ENCODE results near the gene GARIN5B. TPM values are rescaled to one million over a fixed set of nuclear protein-coding genes. Genes with fewer than 3 reads are reported as not detected.

Gene GARIN5B
- total and polyA plus RNA-seq, 2 of the 8 experiments (the other 6 are each of a cell fraction or from before 2014, with no cell fraction given), result 0.03 TPM; not detected in 1

DNA sequence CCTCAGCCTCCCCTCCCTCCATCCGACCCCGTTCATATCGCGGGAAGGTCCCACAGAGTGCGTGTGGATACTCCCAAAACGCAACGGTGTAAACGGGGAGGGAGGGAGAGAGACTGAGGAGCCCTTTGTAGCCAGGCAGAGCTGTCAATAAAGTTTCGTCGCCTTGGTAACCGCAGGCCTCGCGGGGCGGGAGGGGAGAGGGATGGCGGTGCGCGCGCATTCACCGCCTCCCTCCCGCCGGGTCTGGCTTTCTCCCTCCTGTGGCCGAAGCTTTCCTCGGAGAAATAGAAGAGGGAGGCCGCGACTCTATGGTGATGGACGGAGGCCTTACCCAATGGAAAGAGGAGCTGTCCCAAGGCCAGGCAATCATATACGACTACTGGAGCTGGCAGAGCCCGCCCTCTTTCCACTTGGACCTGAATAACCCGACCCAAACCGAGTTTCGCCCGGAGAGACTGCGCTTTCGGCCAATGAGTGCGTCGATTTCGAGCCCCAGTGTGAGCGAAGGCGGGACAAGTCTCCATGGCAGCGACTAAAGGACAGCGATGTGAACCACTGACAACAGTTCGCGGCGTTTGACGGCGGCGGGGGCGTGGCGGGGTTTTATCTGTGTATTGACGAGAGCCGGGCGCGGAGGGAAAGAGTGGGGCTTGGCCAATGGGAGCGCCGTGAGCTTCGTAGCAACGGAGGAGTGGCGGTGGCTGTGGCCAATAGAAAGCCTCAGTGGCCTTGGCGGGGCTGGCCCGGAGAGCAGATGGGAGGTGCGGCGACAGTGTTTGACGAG lies 23.8 kb downstream of the GARIN5B start, which contains the start of gene KMT5C (continued):
- TF ChIP-seq CHD2 (IDR thresholded peaks at IDR 0.05; ENCODE audit: low read length) (peak; percentile 89), SP4 (IDR thresholded peaks at IDR 0.05; ENCODE audit: low read length) (peak; percentile 69; the same call in 1 of the 2 replicates), NRF1 (IDR thresholded peaks at IDR 0.05; ENCODE audit: low read depth, low read length) (peak; percentile 27; the same call in 1 of the 2 replicates), KDM4A (IDR thresholded peaks at IDR 0.05; ENCODE audit: low read depth, low read length, severe bottlenecking) (no peak), CTBP2 (IDR thresholded peaks at IDR 0.05; ENCODE audit: borderline replicate concordance, insufficient read depth, insufficient read length, low read length) (no peak), CBX5 (IDR thresholded peaks at IDR 0.05; ENCODE audit: low read depth, low read length) (no peak), SP1 (IDR thresholded peaks at IDR 0.05; ENCODE audit: low read depth, low read length) (peak; percentile 96), EP300 (IDR thresholded peaks at IDR 0.05; ENCODE audit: borderline replicate concordance in 1 of 2, low read depth in 2 of 2, low read length in 2 of 2) (no peak)
- TF ChIP-seq, protein P1, sequence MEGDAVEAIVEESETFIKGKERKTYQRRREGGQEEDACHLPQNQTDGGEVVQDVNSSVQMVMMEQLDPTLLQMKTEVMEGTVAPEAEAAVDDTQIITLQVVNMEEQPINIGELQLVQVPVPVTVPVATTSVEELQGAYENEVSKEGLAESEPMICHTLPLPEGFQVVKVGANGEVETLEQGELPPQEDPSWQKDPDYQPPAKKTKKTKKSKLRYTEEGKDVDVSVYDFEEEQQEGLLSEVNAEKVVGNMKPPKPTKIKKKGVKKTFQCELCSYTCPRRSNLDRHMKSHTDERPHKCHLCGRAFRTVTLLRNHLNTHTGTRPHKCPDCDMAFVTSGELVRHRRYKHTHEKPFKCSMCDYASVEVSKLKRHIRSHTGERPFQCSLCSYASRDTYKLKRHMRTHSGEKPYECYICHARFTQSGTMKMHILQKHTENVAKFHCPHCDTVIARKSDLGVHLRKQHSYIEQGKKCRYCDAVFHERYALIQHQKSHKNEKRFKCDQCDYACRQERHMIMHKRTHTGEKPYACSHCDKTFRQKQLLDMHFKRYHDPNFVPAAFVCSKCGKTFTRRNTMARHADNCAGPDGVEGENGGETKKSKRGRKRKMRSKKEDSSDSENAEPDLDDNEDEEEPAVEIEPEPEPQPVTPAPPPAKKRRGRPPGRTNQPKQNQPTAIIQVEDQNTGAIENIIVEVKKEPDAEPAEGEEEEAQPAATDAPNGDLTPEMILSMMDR (IDR thresholded peaks at IDR 0.05; ENCODE audit: control extremely low read depth in 1 of 3, insufficient read depth in 1 of 3, low read depth in 1 of 3, low read length in 3 of 3), result peak in 1 of 3 experiments; percentile 7; a peak in 1 of 4 replicates

All from H1 (cell line).